ENCODE measurements around the gene BRIP1.

DNA sequence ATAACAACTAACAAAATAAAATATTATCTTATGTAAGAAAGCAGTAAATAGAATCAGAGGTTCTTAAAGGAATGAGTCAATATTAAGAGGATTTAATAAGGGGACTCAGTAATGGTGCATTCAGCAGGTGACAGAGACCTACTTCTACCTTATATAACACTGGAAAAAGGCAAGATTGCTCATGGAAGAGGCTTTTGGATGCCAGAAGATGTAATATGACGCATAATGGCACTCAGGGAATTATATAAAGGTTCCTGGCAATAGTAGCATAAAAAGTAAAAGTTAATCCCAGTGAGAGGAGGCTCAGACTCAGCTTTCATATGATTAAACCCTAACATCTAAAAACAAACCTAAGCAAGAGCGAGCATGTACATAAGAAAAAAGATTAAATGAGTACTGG is 136.4 kb downstream of the BRIP1 start:
- TF ChIP-seq POLR2AphosphoS5 (IDR thresholded peaks at IDR 0.05) (no peak), CTCF (IDR thresholded peaks at IDR 0.05 in 8 of 11, conservative IDR thresholded peaks at IDR 0.05 in 3 of 11) (no peak)
